Stimulated activated CD4-positive, alpha-beta T cell treated with anti-CD3 and anti-CD28 coated beads, Interleukin-2, amount 100 ng/mL, for 48 hours (primary cell): ENCODE results near the gene TRPM6.

Experiments used
- DNase-seq, 2 donors: peaks; one replicate each; pipeline ENCODE4 v3.0.0-alpha.2; 2020

Gene TRPM6

GRCh38 chr9:74718709-74719108, 169.0 kb downstream of the TRPM6 start:
- no peak for DNase-seq

GRCh38 chr9:74711341-74711740, 176.4 kb downstream of the TRPM6 start:
- no peak for DNase-seq

GRCh38 chr9:74697535-74697934, 190.2 kb downstream of the TRPM6 start:
- DNase-seq: no peak

- DNase-seq: no peak
These were observed 191.2 kb downstream of the TRPM6 start for GRCh38 chr9:74696520-74696919.

GRCh38 chr9:74691058-74691457, 196.7 kb downstream of the TRPM6 start:
- no peak for DNase-seq

GRCh38 chr9:74683322-74683721, 204.4 kb downstream of the TRPM6 start:
- DNase-seq: no peak

GRCh38 chr9:74681906-74682305, 205.8 kb downstream of the TRPM6 start:
- no peak for DNase-seq

GRCh38 chr9:74674077-74674476, 213.6 kb downstream of the TRPM6 start:
- no peak for DNase-seq
